Bronchial epithelial cell (primary cell): Measurements from ENCODE around the gene TBC1D4. TPM values are rescaled to one million over a fixed set of nuclear protein-coding genes. Genes with fewer than 3 reads are reported as not detected.

Experiments used
- DNase-seq: peaks from one replicate; pipeline ENCODE4 v3.0.0-alpha.2; 2010; ENCODE audit warnings: low read depth
- FAIRE-seq: peaks from 2 replicates; lab custom pipeline; 2011; peaks lifted over from hg19 to GRCh38; lab: Jason Lieb, UNC
- H3K27me3 ChIP-seq: 2 replicates; pipeline ENCODE4 v1.5.1; 2011; ENCODE audit warnings: low read length; ENCODE audit not compliant: control insufficient read depth, insufficient read depth
- H3K36me3 ChIP-seq: 2 replicates; pipeline ENCODE4 v1.5.1; 2011; ENCODE audit warnings: low read length; ENCODE audit not compliant: control insufficient read depth, insufficient read depth
- H3K4me3 ChIP-seq: 2 replicates; pipeline ENCODE4 v1.5.1; 2011; ENCODE audit warnings: mild to moderate bottlenecking, low read depth, low read length, control low read depth
- CTCF ChIP-seq: IDR thresholded peaks from 2 replicates; pipeline ENCODE4 v1.5.1; 2011; ENCODE audit warnings: mild to moderate bottlenecking, moderate library complexity, low read length, control low read depth, inconsistent platforms; ENCODE audit not compliant: insufficient read depth, severe bottlenecking
- total RNA-seq: library from RNA; depleted of rRNA; stranded (reverse); fragments of >200 nt; gene quantifications from 2 replicates; pipeline ENCODE4 v1.2.1, GENCODE V29; 2014

The TBC1D4 gene
- total RNA-seq, 1 donor from 2014 or later, result 10.3 TPM

GRCh38 chr13:75391432-75392100 is 90.4 kb downstream of the TBC1D4 start:
- Histone ChIP-seq H3K27me3 (no peaks in the 10 kb centered on the region), H3K4me3 (no peak overlapping the region), H3K36me3 (no peaks in the 10 kb centered on the region)
- no peak for TF ChIP-seq CTCF
- FAIRE-seq (no peak), DNase-seq (no peak)

- no peak for FAIRE-seq
These were observed 91.7 kb downstream of the TBC1D4 start for GRCh38 chr13:75390229-75390628.

DNA sequence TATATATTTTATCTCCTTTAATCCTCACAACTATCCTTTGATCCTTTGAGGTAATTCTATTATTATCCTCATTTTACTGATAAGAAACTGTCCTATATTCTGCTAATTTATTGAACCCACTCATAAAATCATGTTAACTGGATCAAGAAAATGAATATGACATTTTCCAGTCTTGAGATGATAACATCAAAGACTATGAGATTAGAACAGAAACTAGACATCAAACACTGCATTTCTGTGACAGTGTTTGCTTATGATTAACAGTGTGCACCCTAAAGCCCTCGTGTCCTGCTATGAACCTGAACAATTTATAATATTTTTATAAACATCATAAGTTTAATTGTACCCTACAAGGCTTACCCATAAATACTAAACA is 96.3 kb downstream of the TBC1D4 start:
- no peak for DNase-seq
- no peak for FAIRE-seq
- no peak overlapping the region for H3K4me3 ChIP-seq
- no peak for TF ChIP-seq CTCF
- H3K36me3 ChIP-seq, result no peaks in the 10 kb centered on the region
- H3K27me3 ChIP-seq, result no peaks in the 10 kb centered on the region

More at GRCh38 chr13:75390229-75390628, 91.7 kb downstream of the TBC1D4 start:
- H3K27me3 ChIP-seq, result no peaks in the 10 kb centered on the region
- TF ChIP-seq CTCF, result no peak
- DNase-seq, result no peak
- no peak overlapping the region for H3K4me3 ChIP-seq
- no peaks in the 10 kb centered on the region for H3K36me3 ChIP-seq

DNA sequence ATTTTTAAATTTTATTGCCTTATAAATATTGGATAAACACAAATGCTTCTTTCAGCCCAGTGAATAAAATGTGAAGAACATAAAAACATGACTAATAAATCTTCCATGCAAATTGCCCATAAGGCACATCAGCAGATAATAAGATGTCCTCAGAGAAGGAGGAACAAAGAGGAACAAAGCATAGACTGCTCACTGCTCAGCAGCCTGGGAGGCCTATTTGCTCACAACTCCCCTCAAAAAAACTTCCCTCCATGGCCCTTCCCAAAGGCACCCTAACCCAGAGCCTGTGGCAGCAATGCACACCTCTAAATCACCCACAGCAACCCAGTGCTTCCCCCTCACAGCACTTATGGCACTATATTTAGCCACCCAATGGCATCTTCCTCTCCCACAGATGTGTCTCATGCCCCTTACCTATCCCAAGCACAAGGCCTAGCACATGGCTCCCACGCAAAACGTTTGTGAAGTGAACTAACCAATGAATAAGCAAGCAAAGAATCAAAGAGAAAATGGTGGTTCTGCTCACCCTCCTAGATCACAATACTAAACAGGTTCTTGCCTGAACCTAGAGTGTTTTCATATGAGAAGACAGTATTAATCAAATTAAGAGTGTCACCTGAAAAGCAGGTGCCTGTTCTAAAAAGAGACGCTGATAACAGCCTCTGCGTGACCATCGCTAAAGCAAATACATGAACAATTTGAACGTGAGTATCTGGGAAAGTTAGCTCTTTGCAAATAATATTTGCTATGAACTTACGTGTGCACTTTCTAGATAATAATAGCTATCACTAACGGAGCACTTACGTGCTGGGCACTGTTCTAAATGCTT is 96.9 kb downstream of the TBC1D4 start:
- Histone ChIP-seq H3K36me3 (no peaks in the 10 kb centered on the region), H3K27me3 (no peaks in the 10 kb centered on the region), H3K4me3 (no peak overlapping the region)
- FAIRE-seq (no peak), DNase-seq (no peak)
- TF ChIP-seq CTCF, result no peak

DNA sequence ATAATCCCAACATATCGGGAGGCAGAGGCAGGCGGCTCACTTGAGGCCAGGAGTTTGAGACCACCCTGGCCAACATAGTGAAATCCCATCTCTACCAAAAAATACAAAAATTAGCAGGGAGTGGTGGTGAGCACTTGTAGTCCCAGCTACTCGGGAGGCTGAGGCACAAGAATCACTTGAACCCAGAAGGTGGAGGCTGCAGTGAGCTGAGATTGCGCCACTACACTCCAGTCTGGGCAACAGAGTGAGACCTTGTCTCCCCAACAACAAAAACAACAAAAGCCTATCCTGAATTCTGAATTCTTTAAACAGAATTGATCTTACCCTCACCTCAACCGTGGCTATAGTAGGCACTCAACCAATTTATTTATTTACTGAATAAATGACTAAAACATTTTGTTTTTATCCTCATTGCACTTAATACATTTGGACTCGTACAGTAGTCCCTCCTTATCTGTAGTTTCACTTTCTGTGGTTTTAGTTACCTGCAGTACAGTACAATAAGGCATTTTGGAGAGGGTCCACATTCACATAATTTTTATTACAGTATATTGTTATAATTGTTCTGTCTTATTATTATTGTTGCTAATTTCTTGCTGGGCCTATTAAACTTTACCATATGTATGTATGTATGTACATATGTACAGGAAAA is 98.8 kb downstream of the TBC1D4 start:
- no peak for TF ChIP-seq CTCF
- DNase-seq (no peak), FAIRE-seq (no peak)
- H3K36me3 ChIP-seq, result no peaks in the 10 kb centered on the region
- H3K27me3 ChIP-seq, result no peaks in the 10 kb centered on the region
- no peak overlapping the region for H3K4me3 ChIP-seq
